ENCODE data around the gene SNTG2. TPM values are rescaled to one million over a fixed set of nuclear protein-coding genes. Genes with fewer than 3 reads are reported as not detected.

The SNTG2 gene
- total RNA-seq, 2 experiments from 2014 or later, result not detected

- H3K27ac ChIP-seq (ENCODE audit: low read depth, low read length, poor library complexity, severe bottlenecking), result no peak overlapping the region
- intact Hi-C loops (cut with micrococcal nuclease; ENCODE audit: unreplicated experiment), result no loop called here
- ChIA-PET CTCF (ENCODE audit: unreplicated experiment) (no interaction called here), POLR2A (no interaction called here)
- H3K9me3 ChIP-seq (ENCODE audit: low read length), result no peaks in the 10 kb centered on the region
- no peak overlapping the region for H3K4me2 ChIP-seq (ENCODE audit: low read length)
- no peaks in the 10 kb centered on the region for H3K4me1 ChIP-seq (ENCODE audit: insufficient read depth, low read length, poor library complexity, severe bottlenecking)
- DNase-seq (ENCODE audit: low spot score), result no peak
- no TSS peak for BruUV-seq (replicated peaks)
- no peaks in the 10 kb centered on the region for H3K36me3 ChIP-seq (ENCODE audit: insufficient read depth, low read length)
- H3K79me2 ChIP-seq (ENCODE audit: insufficient read depth, low read depth, low read length), result no peaks in the 10 kb centered on the region
- no peak overlapping the region for H2AFZ ChIP-seq (ENCODE audit: low read length)
- no peak for TF ChIP-seq EZH2phosphoT487 (IDR thresholded peaks at IDR 0.05; ENCODE audit: borderline replicate concordance, low read depth, low read length)
- no peak for TF ChIP-seq CTCF (conservative IDR thresholded peaks at IDR 0.05; ENCODE audit: low read length)
- no peaks in the 10 kb centered on the region for H4K20me1 ChIP-seq (ENCODE audit: insufficient read depth, low read length)
- no peak overlapping the region for H3K4me3 ChIP-seq (ENCODE audit: low read depth, low read length, poor library complexity, severe bottlenecking)
- H3K9me2 ChIP-seq (ENCODE audit: insufficient read depth, low read length), result no peaks in the 10 kb centered on the region
These were observed 132.0 kb downstream of the SNTG2 start for GRCh38 chr2:1082456-1083205.

GRCh38 chr2:1088192-1088860, 137.7 kb downstream of the SNTG2 start:
- ChIA-PET POLR2A (no interaction called here), CTCF (ENCODE audit: unreplicated experiment) (no interaction called here)
- no peak for DNase-seq (ENCODE audit: low spot score)
- Histone ChIP-seq H3K9me2 (ENCODE audit: insufficient read depth, low read length) (no peaks in the 10 kb centered on the region), H2AFZ (ENCODE audit: low read length) (no peak overlapping the region), H3K4me3 (ENCODE audit: low read depth, low read length, poor library complexity, severe bottlenecking) (no peak overlapping the region), H3K4me1 (ENCODE audit: insufficient read depth, low read length, poor library complexity, severe bottlenecking) (no peaks in the 10 kb centered on the region), H3K79me2 (ENCODE audit: insufficient read depth, low read depth, low read length) (no peaks in the 10 kb centered on the region), H4K20me1 (ENCODE audit: insufficient read depth, low read length) (no peaks in the 10 kb centered on the region), H3K4me2 (ENCODE audit: low read length) (no peak overlapping the region), H3K36me3 (ENCODE audit: insufficient read depth, low read length) (no peaks in the 10 kb centered on the region), H3K9me3 (ENCODE audit: low read length) (no peaks in the 10 kb centered on the region), H3K27ac (ENCODE audit: low read depth, low read length, poor library complexity, severe bottlenecking) (no peak overlapping the region)
- BruUV-seq (replicated peaks), result no TSS peak
- no peak for TF ChIP-seq EZH2phosphoT487 (IDR thresholded peaks at IDR 0.05; ENCODE audit: borderline replicate concordance, low read depth, low read length)
- intact Hi-C loops (cut with micrococcal nuclease; ENCODE audit: unreplicated experiment), result no loop called here

- no TSS peak for BruUV-seq (replicated peaks)
- no peak for DNase-seq (ENCODE audit: low spot score)
- H3K36me3 ChIP-seq (ENCODE audit: insufficient read depth, low read length), result no peaks in the 10 kb centered on the region
- H2AFZ ChIP-seq (ENCODE audit: low read length), result no peak overlapping the region
- CTCF ChIA-PET (ENCODE audit: unreplicated experiment), result no interaction called here
- no peak overlapping the region for H3K4me3 ChIP-seq (ENCODE audit: low read depth, low read length, poor library complexity, severe bottlenecking)
- intact Hi-C loops (cut with micrococcal nuclease; ENCODE audit: unreplicated experiment), result no loop called here
- H3K9me2 ChIP-seq (ENCODE audit: insufficient read depth, low read length), result no peaks in the 10 kb centered on the region
- no peaks in the 10 kb centered on the region for H4K20me1 ChIP-seq (ENCODE audit: insufficient read depth, low read length)
- TF ChIP-seq EZH2phosphoT487 (IDR thresholded peaks at IDR 0.05; ENCODE audit: borderline replicate concordance, low read depth, low read length) (no peak), CTCF (conservative IDR thresholded peaks at IDR 0.05; ENCODE audit: low read length) (no peak)
- no peaks in the 10 kb centered on the region for H3K4me1 ChIP-seq (ENCODE audit: insufficient read depth, low read length, poor library complexity, severe bottlenecking)
- H3K4me2 ChIP-seq (ENCODE audit: low read length), result no peak overlapping the region
- no peaks in the 10 kb centered on the region for H3K79me2 ChIP-seq (ENCODE audit: insufficient read depth, low read depth, low read length)
- POLR2A ChIA-PET, result no interaction called here
- no peak overlapping the region for H3K27ac ChIP-seq (ENCODE audit: low read depth, low read length, poor library complexity, severe bottlenecking)
- no peaks in the 10 kb centered on the region for H3K9me3 ChIP-seq (ENCODE audit: low read length)
These were observed 138.3 kb downstream of the SNTG2 start for GRCh38 chr2:1088940-1089339.
